OCI-LY7 (cell line): Measurements from ENCODE around the gene SCFD2.

Experiments used
- EZH2phosphoT487 ChIP-seq: fragments of 200-600 bp; sonication (generic); IDR thresholded peaks from 2 replicates; pipeline ENCODE4 v1.6.1; 2018; ENCODE audit warnings: low read depth, borderline replicate concordance, mild to moderate bottlenecking, mixed run types, antibody characterized with exemption, low read length, moderate library complexity, mixed read lengths
- TF ChIP-seq, protein P1 (sequence below): fragments of 200-600 bp; sonication (generic); conservative IDR thresholded peaks from 2 replicates; pipeline ENCODE4 v1.5.1; 2014; ENCODE audit warnings: mild to moderate bottlenecking, antibody characterized with exemption, low read length, moderate library complexity, mixed read lengths

DNA sequence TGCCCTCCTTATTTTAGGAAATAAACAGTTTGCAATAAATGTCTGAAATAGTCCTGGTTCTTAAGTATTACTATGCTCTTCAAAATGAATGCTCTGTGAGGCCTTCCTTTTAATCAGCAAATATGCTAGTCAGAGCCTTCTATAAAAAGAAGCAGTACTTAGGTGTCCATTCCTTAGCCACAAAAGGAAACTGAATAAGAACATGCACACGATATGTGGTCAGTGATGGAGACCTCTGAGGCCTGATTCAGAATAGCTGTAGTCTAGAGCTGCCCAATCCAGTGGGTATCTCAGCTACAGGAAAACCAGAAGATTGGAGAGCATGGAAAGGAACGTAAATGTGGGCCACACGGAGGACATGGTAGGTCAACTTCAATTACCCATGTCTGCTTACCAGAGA lies 361.9 kb downstream of the SCFD2 start:
- TF ChIP-seq, protein P1, sequence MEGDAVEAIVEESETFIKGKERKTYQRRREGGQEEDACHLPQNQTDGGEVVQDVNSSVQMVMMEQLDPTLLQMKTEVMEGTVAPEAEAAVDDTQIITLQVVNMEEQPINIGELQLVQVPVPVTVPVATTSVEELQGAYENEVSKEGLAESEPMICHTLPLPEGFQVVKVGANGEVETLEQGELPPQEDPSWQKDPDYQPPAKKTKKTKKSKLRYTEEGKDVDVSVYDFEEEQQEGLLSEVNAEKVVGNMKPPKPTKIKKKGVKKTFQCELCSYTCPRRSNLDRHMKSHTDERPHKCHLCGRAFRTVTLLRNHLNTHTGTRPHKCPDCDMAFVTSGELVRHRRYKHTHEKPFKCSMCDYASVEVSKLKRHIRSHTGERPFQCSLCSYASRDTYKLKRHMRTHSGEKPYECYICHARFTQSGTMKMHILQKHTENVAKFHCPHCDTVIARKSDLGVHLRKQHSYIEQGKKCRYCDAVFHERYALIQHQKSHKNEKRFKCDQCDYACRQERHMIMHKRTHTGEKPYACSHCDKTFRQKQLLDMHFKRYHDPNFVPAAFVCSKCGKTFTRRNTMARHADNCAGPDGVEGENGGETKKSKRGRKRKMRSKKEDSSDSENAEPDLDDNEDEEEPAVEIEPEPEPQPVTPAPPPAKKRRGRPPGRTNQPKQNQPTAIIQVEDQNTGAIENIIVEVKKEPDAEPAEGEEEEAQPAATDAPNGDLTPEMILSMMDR, result no peak
- TF ChIP-seq EZH2phosphoT487, result no peak
